GM19395 (cell line): Measurements from ENCODE around the gene GAN.
A peak's percentile ranks its signal among the peaks of the same experiment; 100 is the strongest.
"Not testable (repeated sequence)": the region's sequence is repeated elsewhere in the genome, so short reads cannot be mapped to it uniquely, and the experiment has no call there.

ENCODE experiments used
- ATAC-seq: cut with Tn5 transposase; IDR thresholded peaks from one replicate; pipeline ENCODE4 v1.9.1; 2021; ENCODE audit warnings: mild to moderate bottlenecking, moderate library complexity; ENCODE audit not compliant: unreplicated experiment

Gene GAN

DNA sequence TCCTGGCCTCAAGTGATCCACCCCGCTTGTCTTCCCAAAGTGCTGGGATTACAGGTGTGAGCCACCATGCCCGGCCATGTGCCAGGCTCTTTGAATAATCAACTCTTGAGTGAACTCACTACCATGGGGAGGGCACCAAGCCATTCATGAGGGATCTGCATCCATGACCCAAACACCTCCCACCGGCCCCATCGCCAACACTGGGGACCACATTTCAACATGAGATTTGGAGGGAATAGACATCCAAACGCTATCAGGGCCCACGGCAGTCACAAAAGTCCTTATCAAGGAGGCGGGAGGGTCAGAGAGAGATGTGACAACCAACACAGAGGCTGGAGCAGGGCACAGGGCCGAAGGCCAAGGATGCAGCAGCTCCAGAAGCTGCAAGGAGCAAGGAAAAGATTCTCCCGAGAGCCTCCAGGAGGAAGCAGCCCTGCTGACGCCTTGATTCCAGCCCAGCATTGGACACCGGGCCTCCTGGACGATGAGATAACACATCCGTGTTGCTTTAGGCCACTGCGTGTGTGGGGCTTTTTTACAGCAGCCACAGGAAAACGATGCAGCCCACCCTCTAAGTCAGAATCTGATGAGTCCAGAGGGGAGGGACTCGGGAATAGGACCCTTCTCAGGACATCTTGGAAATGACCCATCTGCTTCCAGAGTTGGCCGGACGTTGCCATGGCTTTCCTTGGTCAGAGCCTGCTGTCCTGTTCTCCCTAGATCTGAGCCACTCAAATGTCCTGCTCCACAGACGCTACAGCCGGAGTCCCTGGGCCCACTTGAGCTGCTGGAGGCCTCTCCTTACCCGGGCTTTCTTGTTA lies 82.5 kb downstream of the GAN start:
- ATAC-seq = no peak

DNA sequence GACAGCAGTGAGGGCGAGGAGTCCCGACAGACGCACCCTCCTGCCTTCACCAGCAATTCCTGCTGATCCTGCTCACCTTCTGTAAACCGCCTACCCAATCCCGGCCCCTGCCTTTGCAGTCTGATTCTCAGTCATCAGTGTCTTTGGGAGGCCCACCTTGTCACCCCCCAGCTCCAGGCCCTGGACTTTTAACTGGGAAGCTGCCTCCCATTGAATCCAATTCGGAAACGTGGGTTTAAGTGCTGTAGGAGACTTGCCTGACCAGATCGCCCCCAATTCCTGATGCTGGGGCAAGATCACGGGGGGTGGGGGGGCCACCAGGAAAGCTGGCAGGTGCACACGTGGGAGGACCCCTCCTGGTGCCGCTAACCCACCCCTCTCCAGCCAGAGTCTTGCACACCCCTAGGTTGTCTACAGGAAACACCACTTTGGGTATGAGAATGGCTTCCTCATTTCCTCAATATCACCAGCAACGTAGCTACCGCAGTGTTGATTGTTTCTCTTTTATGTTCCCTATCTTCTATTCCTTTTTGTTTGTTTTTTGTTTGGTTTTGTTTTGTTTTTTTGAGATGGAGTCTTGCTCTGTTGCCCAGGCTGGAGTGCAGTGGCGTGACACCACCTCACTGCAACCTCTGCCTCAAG lies 83.2 kb downstream of the GAN start:
- ATAC-seq = no peak

- ATAC-seq = no peak
Observed at GRCh38 chr16:81399909-81400308, 85.1 kb downstream of the GAN start.

GRCh38 chr16:81401035-81401950 lies 86.5 kb downstream of the GAN start:
- ATAC-seq = no peak

- ATAC-seq = no peak
Observed at GRCh38 chr16:81403208-81403600, 88.4 kb downstream of the GAN start.

- ATAC-seq = peak; percentile 87
Observed at GRCh38 chr16:81403601-81404391, 89.0 kb downstream of the GAN start.

- not testable (repeated sequence) for ATAC-seq
Observed at GRCh38 chr16:81405002-81405401, 90.2 kb downstream of the GAN start.

- ATAC-seq = no peak
Observed at GRCh38 chr16:81405702-81406113, 90.9 kb downstream of the GAN start.

GRCh38 chr16:81408409-81408950 lies 93.7 kb downstream of the GAN start:
- ATAC-seq = no peak

DNA sequence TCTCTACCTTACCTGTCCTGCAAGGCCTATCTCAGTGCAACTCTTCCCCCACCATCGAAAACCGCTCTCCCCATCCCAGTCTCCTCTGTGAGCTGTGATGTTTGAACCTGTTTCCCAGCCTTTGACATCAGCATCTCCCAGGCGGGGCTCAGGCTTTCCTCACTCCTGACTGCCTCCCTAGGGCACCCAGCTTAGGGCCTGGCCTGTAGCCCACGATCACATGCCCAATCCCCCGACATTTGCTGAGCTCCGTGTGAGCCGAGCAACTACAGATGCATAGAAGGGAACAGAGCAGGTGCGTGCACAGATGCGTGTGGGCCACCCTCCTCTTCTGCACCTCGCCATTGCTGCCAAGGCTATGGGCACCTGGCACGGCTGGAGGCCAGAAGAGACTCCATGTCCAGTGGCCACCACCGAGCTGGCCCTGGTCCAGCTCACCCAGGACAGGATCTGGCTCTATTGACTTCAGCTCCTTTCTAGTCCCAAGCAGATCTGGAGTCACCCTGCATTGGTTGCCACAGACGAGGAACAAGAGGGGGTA lies 94.3 kb downstream of the GAN start:
- no peak for ATAC-seq

DNA sequence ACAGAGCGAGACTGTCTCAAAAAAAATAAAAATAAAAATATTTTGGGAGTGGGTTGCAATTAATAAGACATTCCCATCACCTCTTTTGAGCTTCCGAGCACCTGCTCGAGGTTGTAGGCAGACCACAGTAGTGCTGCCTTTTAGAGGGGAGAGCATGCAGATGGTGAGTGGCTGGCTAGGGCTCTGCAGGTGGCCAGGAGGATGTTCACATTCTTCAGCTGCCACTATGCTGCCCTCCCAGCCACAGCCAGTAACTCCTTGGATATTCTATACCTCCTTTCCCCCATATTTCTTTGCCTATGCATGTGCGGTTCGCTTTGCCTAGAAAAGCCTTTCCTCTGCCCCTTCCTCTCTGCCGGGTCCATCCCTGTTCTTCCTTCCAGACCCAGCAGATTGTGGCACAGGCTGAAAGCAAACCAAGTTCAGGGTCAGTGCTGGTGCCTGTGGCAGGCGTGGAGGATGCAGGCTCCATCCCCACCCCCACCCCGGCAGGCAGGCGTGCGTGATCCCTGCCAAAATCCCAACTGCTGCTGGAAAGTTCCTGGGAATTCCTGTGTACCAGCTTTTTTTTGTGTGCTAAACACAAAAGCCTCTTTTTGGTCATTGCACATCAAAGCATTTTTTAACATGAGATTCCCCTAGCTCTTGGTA lies 96.0 kb downstream of the GAN start:
- no peak for ATAC-seq

DNA sequence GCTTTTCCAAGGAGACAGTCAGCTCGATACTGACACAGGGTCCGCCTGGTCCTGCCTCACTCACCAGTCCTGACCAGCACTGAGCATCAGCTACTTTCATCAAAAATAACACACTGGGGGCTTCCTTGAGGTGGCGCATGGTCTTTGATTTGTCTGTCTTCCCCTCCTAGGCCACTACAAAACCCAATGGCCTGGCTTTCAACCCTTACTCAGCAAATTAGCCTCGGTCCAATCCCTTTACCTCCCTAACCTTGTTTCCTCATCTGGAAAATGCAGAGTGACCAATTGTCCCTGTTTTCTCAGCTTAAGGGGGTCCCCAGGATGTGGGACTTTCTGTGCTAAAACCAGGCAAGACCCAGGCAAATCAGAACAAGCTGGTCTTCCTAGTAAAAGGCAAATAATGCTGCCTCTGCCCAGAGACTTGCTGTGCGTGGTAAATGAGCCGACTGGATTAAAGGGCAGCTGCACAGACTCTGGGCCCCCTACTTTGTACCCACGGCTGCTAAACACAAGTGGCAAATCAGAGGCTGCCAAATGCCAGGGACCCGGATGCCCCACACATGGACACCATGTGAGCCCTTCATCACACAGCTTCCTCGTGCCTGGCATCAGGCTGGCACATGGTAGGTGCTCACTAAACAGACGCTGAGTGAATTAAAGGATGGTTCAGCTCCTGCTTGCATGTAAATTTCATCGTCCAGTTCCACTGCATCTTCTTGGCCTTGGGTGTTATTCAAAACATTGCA lies 98.7 kb downstream of the GAN start:
- no peak for ATAC-seq

DNA sequence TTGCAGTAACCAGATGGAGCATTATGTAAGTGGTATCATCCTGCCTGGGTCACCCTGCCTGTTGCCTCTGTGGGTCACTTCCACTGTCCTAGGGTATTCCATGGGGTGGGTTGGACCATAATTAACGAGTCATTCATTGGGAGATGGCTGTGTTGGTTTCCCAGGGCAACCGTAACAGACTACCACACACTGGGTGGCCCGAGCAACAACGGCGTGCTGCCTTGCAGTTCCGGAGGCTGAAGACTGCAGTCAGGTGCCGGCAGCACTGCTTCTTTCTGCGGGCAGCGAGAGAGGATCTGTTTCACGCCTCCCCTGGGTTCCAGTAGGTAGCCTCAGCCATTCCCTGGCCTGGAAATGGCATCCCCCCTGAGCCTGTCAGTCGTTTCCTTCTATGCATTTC lies 101.0 kb downstream of the GAN start:
- no peak for ATAC-seq

DNA sequence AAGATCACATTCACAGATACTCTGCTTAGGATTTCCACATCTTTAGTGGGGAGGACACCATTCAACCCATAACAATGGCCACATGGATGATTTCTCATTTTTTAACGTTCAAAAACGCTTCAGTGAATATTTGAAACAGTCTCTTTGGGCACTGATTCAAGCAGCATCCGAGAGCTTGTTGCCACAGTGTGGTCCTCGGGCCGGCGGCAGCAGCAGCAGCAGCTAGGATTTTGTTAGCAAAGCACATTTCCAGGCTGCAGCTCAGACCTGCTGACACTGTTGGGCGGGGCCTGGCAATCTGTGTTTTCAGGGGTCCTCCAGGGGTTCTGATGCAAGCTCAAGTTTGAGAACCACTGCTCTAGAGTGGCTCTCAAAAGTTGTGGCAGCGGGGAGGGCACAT lies 102.0 kb downstream of the GAN start:
- ATAC-seq = no peak

- no peak for ATAC-seq
Observed at GRCh38 chr16:81417210-81417609, 102.4 kb downstream of the GAN start.

DNA sequence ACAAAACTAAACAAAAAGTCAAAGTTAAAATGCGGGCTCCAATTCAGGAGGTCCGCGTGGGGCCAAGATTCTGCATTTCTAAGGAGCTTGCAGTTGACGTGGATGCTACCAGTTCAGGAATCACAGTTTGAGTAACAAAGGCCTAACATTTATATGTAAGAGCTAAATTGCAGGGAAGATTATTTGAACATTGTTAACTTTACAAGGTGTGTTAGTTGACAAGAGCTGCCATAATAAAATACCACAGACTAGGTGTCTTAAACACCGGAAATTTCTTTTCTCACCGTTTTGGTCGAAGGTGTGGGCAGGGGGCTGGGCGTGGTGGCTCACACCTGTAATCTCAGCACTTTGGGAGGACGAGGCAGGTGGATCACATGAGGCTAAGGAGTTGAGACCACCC lies 105.0 kb downstream of the GAN start:
- ATAC-seq = no peak

DNA sequence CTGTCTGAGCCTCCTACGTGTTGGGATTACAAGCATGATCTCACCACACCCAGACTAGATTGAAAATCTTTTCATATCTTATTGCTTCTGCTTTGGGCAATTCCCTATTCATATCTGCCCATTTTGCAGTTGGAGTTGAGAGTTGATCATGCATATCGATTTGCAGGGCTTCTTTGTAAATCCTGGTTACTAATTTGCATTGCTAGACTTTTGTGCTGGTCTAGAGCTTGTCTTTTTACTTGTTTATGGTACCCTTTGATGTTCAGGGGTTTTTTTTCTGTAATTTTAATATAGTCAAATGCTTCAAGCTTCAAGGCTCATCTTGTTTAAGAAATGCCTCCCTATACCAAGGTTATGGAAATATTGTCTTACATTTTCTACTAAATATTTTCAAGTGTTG lies 106.4 kb downstream of the GAN start:
- ATAC-seq = no peak

DNA sequence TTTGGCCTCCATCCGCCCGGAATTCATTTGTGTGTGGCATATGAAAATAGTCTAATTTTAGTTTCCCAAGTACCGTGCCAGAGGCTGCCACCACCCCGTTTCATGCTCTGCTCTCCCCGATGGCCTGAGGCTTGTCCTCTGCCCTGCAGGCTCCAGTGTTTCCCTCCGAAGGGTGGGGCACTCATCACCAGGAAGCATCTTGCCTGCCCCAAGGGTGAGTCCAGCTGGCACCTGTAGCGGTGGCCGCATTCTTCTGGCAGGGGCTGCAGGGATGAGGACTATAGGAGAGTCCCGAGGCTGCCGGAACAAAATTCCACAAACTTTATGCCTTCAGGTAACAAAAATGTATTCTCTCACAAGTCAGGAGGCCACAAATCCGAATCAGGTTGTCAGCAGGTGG lies 106.8 kb downstream of the GAN start:
- no peak for ATAC-seq

- ATAC-seq = not testable (repeated sequence)
Observed at GRCh38 chr16:81422153-81422552, 107.4 kb downstream of the GAN start.
